Stimulated activated CD4-positive, alpha-beta T cell treated with anti-CD3 and anti-CD28 coated beads, Interleukin-2, amount 100 ng/mL, for 24 hours (primary cell): ENCODE results near the gene HAX1.
"Not testable (repeated sequence)": the region's sequence is repeated elsewhere in the genome, so short reads cannot be mapped to it uniquely, and the experiment has no call there.

Experiments used
- DNase-seq, 2 donors: peaks; one replicate each; pipeline ENCODE4 v3.0.0-alpha.2; 2020

The HAX1 gene

DNA sequence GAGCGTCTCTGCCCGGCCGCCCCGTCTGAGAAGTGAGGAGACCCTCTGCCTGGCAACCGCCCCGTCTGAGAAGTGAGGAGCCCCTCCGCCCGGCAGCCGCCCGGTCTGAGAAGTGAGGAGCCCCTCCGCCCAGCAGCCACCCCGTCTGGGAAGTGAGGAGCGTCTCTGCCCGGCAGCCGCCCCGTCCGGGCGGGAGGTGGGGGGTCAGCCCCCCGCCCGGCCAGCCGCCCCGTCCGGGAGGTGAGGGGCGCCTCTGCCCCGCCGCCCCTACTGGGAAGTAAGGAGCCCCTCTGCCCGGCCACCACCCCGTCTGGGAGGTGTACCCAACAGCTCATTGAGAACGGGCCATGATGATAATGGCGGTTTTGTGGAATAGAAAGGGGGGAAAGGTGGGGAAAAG is 15.2 kb downstream of the HAX1 start:
- DNase-seq = not testable (repeated sequence)

DNA sequence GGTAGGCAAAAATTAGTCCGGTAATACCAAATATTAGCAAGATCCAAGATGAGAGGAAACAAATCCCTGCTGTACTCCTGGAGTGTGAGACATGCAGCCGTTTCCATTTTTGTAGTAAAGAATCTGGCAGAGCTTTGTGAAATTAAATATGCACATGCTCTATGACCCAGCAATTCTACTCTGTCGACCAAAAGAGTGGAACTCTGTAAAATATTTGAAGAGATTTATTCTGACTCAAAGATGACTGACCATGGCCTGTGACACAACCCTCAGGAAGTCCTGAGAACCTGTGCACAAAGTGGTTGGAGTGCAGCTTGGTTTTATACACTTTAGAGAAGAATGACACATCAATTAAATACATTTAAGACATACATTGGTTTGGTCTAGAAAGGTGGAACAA is 16.2 kb downstream of the HAX1 start:
- DNase-seq = no peak

DNA sequence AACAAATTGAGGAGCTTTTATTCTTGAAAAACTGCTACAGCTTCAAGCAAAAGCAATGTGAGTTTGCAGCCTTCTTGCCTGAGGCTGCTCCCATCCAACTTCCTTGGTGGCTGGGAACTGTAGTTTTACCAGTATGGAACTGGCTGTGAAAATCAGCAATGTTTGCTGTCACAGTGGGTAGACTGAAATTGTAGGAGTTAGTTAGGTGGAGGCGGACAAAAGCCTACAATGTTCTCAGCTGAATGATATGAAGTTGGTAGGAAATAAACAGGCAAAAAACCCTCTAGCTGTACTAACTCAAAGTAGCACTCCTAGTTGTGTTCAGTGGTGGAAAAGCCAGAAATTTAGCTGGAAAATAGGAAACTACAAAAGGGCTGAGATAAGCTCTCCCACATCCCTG is 18.5 kb downstream of the HAX1 start:
- no peak for DNase-seq

DNA sequence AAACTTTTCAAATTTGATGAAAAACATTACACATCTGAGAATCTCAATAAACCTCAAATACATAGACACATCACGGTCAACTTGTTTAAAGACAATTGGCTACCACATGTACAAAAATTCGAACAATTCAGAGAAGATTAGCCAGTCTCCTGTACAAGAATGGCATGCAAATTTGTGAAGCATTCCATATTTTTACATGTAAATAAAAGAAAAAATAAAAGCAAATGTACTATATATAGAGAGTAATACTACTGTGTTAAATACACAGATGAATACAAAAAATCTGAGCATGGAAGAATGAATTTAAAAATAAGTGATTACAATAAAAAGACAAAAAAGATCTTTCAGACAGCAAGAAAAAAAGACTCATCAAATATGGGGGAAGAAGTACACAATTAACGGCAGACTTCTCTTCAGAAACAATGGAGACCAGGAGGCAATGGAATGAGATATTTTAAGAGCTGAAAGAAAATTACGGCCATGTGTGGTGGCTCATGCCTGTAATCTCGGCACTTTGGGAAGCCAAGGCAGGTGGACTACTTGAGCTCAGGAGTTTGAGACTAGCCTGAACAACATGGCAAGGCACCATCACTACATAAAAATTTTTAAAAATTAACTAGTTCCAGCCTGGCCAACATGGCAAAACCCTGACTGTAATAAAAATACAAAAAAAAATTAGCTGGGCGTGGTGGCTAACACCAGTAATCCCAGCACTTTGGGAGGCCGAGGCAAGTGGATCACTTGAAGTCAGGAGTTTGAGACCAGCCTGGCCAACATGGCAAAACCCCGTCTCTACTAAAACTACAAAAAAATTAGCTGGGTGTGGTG is 23.2 kb downstream of the HAX1 start:
- DNase-seq = no peak

DNA sequence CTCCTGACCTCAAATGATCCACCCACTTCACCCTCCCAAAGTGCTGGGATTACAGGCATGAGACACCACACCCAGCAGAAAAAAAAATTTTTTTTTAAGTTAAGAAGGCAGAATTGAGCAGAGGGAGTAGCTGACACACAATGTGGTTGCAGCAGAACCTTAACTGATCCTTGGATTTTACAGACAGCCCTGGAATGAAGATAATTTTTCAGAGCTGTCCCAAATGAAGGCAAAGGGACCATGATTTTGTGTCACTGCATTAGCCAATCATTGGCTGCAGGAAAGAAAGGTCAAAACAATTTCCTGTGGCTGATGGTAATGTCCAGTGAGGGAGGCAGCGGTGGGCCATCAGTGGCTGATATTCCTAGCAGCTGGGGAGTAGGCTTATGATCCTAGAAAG is 29.2 kb downstream of the HAX1 start:
- DNase-seq = no peak

DNA sequence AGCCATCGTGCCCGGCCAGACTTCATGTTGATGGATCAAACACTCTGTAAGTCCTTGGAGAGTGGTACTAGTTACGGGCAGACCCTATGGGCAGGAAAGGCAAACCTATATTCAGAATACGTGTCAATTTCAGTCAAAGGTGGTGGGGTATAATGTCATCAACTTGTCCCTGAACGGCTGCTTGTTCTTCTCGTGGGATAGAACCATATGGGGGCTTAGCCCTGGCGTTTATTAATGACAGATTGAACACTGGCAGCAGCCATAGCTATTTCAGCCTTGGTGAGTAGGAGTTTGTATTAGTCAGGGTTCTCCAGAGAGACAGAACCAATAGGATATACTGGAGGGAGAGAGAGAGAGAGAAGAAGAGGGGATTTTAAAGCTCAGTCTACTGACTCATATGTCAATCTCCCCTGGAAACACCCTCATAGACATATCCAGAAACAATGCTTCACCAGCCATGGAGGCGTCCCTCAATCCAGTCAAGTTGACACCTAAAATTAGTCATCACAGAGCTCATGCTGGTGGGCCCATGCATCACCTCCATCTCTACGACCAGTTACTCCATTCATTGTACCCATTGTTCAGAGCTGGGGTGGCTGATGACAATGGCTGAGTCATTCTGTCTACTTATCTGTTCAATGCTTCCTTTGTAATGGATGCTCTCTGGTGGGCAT is 32.4 kb downstream of the HAX1 start:
- peak; percentile 48 to 58 for DNase-seq

DNA sequence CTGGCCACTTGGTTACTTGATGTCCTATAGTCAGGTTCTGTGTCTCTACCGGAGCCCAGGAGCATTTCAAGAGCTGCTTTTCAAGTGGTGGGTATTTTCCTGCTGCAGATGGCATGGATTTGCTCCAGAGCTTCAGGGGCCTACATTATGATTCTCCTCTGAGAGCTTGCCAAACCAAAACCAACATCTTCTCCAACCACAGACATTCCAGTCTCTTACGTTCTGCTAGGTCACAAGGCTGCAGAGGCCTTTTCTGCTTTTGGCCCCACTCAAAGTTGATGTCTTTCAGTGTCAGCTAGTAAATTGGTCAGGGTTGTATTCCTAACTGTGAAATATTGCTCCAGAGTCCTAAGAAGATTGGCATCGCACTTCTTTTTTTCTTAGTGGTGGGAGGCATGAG is 33.7 kb downstream of the HAX1 start:
- no peak for DNase-seq

DNA sequence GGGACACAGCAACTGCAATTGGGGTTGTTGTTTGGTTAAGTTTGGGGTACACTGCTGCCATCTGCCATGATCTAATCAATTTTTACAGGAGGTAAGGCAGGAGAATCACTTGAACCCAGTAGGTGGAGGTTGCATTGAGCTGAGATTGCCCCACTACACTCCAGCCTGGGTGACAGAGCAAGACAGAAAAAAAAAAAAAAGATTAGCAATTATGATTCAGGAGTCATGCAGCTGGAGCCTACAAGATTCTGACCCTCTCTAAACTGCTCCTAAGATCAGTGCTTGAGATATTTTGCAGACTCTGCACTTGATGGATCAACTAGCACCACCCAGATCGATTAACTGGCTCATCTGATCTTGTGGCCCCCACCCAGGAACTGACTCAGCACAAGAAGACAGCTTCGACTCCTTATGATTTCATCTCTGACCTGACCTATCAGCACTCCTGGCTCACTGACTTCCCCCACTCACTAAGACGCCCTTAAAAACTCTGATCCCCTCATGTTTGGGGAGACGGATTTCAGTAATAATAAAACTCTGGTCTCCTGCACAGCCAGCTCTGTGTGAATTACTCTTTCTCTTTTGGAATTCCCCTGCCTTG is 35.3 kb downstream of the HAX1 start:
- DNase-seq = not testable (repeated sequence)

DNA sequence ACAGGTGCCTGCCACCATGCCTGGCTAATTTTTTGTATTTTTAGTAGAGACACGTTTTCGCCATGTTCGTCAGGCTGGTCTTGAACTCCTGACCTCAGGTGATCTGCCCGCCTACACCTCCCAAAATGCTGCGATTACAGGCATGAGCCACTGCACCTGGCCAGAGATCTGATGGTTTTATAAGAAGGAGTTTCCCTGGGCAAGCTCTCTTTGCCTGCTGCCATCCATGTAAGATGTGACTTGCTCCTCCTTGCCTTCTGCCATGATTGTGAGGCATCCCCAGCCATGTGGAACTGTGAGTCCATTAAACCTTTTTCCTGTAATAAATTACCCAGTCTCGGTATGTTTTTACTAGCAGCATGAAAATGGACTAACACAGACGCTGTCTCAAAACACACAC is 36.7 kb downstream of the HAX1 start:
- not testable (repeated sequence) for DNase-seq

DNA sequence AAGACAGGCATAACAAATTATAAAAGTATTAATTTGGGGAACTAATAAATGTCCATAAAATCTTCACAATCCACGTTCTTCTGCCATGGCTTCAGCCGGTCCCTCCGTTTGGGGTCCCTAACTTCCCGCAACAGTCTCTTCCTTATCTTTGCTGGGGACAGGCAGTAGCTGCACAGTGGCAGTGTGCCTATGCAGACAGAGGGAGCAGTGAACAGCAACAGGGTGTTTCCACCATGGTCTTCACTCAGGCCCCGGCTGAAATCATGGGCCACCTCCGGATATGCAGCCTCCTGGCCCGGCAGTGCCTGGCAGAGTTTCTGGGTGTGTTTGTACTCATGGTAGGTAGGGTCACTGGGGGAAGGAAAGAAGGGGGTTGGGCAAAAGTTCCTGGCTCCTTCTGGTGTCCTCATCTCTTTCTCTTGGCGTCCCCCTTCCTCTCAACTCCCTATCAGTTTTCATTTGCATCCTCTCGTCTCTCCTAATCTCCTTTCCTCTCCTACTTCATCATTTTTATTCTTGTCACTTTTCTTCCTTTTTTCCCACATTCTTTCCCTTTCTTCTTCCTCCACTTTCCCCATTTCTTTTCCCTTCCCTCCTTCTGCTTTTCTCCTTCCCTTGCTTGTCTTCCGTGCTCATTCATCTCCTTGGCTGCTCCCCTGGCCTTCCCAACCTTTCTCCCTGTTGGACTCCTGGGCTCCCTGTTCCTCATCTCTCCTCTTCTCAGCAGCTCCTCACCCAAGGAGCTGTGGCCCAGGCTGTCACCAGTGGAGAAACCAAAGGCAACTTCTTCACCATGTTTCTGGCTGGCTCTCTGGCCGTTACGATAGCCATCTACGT is 40.0 kb downstream of the HAX1 start:
- DNase-seq = not testable (repeated sequence)

DNA sequence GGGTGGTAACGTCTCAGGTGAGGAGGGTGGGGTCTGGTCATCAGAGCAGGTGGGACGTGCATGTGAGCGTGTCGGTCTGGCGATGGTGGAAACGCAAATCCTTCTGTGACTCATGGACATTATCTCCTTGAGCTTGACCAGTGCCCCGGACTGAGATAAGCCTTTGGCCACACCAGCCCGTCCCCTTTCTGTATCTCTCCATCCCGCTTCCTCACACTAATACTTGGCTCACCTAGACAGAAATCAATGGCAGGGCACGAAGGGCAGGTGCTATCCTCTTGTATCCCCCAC is 40.6 kb downstream of the HAX1 start:
- no peak for DNase-seq

DNA sequence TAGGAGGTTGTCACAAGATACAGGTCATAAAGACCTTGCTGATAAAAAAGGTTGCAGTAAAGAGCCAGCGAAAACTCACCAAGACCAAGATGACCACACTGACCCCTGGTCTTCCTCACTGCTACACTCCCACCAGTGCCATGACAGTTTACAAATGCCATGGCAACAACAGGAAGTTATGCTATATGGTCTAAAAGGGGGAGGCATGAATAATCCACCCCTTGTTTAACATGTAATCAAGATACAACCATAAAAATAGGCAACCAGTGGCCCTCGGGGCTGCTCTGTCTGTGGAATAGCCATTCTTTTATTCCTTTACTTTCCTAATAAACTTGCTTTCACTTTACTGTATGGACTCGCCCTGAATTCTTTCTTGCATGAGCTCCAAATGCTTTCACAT is 41.8 kb downstream of the HAX1 start:
- DNase-seq = not testable (repeated sequence)

DNA sequence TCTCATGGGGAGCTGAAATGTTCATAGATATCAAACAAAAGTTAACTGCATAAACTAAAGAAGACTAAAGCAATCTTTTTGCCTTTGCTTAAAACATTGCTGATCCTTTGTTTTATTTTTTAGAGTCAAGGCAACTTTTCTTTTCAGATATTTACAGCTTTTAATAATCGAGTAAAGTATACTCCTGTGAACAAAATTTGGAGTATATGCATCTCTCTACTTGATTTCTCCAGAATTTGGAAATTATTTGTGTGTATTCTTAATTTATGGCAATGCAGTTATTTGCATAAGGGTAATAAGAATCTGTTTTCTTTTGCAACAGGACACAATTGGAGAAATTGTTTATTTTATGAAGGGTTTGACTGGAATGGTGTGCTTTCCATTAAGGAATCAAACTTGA is 44.3 kb downstream of the HAX1 start:
- DNase-seq = no peak

DNA sequence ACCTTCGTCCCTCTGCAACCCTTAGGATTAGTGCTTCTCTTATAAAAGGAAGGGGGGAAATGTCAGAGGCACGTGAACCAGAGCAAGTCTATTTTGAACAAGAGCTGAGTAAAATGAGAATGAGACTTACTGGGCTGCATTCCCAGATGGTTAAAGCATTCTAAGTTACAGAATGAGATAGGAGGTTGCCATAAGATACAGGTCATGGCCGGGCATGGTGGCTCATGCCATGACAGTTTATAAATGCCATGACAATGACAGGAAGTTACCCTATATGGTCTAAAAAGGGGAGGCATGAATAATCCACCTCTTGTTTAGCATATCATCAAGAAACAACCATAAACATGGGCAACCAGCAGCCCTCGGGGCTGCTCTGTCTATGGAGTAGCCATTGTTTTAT is 46.0 kb downstream of the HAX1 start:
- no peak for DNase-seq

DNA sequence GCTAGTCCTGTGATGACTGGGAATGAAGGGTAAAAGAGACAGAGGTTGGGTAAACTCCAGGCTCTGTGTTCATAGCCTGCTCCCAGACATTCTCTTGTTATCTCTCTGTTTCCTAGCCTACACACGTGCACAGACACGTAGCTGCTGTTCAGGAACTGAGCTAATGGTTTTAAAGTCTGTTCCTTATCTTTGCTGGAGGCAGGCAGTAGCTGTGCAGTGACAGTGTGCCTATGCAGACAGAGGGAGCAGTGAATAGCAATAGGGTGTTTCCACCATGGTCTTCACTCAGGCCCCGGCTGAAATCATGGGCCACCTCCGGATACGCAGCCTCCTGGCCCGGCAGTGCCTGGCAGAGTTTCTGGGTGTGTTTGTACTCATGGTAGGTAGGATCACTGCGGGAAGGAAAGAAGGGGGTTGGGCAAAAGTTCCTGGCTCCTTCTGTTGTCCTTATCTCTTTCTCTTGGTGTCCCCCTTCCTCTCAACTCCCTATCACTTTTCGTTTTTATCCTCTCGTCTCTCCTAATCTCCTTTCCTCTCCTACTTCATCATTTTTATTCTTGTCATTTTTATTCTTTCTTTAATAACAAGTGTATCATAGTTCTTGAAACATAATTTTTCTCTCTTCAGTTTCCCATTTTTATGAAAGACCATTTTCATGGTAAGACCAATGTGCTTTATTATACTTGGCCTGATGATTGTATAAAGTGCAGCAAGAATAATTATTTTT is 48.6 kb downstream of the HAX1 start, which contains the start of gene AQP10:
AQP10 (plus strand) TSS at position 212 of the 727 bp plus-strand sequence; CDS start at position 275, 63 bp downstream.
- no peak for DNase-seq

DNA sequence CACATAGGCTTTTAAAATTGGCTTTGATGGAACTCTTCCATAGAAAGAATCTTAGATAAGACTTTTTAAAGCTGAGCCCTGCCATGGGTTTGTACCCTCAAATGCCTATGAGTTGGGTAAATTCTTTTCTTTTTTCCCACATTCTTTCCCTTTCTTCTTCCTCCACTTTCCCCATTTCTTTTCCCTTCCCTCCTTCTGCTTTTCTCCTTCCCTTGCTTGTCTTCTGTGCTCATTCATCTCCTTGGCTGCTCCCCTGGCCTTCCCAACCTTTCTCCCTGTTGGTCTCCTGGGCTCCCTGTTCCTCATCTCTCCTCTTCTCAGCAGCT is 49.1 kb downstream of the HAX1 start:
- not testable (repeated sequence) for DNase-seq

DNA sequence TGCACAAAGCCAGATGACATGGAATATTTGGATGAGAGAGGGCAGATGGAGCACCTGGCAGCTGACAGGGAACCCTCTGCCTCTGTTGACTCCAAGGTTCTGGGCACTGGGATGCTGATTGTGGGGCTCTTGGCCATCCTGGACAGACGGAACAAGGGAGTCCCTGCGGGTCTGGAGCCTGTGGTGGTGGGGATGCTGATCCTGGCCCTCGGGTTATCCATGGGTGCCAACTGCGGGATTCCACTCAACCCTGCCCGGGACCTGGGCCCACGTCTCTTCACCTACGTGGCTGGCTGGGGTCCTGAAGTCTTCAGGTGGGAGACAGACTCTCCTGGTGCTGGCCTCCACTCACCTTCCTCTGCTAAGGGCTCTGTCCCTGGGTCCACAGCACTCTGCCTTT is 51.1 kb downstream of the HAX1 start:
- no peak for DNase-seq

DNA sequence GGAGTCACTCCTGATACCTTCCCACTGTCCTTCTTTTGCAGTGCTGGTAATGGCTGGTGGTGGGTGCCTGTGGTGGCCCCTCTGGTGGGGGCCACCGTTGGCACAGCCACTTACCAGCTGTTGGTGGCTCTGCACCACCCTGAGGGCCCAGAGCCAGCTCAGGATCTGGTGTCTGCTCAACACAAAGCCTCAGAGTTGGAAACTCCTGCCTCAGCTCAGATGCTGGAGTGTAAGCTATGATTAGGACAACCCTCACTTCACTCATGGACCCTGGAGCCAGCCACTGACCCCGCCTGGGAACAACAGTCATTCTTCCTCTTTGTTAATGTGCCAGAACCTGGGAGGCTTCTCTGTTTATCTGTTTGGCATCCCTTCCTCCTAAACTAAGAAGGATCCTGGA is 51.8 kb downstream of the HAX1 start:
- no peak for DNase-seq

DNA sequence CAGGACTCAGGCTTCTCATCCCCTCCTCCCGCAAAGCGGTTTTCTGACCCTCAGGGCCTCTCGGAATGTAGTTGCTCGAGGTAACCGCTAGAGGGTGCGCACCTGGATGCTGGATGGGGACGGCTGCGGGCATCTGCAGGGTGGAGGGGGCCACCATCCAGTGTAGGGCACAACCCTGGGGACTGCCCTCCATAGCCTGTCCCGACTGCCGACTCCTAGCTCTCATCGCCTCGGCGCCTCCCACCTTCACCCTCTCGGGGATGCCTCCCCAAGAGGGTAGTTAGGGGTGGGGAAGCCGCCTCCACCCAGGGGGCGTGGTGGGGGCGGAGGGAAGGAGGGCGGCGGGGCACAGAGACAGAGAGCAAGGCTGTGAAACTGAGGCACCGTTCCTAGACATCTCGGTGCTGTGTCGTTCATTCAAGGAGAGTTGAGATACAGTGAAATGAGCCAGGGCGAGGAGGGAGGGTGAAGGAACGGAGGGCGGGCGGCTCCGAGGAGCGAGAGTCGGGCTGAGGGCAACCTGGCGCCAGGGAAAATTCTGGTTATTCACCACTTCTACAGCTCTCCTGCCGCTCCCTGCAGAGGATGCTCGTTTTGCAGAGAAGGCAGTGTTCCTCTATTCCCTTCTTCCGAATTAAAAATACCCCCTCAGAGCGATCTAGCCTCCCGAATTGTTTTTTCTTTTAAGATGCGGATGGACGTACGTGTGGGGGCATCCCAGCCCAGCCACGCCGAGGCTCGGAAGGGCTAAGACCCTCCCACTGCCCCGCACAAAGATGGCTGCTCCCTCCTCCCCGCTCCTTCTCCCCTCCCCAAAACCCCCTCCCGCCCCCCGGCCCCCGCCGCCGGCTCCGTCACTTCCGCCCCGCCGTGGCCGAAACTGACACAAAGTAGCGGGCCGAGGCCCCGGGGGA is 52.5 kb downstream of the HAX1 start, which contains the start of gene ATP8B2:
ATP8B2 (plus strand) TSS at position 857 of the 914 bp plus-strand sequence. CDS start 2,617 bp downstream, outside the sequence.
- DNase-seq = peak; percentile 83 to 84
